ENCODE measurements around the gene HEPACAM2.

- TF ChIP-seq CTCF (IDR thresholded peaks at IDR 0.05) (no peak), POLR2A (IDR thresholded peaks at IDR 0.05) (no peak)
Observed at GRCh38 chr7:93156884-93157283, 69.4 kb downstream of the HEPACAM2 start.
